ENCODE data around the gene BCAS4. TPM values are rescaled to one million over a fixed set of nuclear protein-coding genes. Genes with fewer than 3 reads are reported as not detected.

Gene BCAS4
- total RNA-seq, 1 donor from 2014 or later, result 12.9 TPM

- H3K4me3 Mint-ChIP-seq, result peak overlapping the region; percentile 67
- H3K36me3 Mint-ChIP-seq, result peaks cover 2% of the 10 kb centered on the region
- no peak for TF ChIP-seq CTCF (IDR thresholded peaks at IDR 0.05; ENCODE audit: unreplicated experiment)
- peak; percentile 57 to 76 for DNase-seq (ENCODE audit: low spot score in 2 of 2, unreplicated experiment in 2 of 2)
- H3K9me3 Mint-ChIP-seq, result no peaks in the 10 kb centered on the region
- H3K27me3 Mint-ChIP-seq (ENCODE audit: low read depth), result no peaks in the 10 kb centered on the region
- H3K27ac Mint-ChIP-seq, result peak overlapping the region; percentile 93
- peaks cover 28% of the 10 kb centered on the region for H3K4me1 Mint-ChIP-seq
Measured at GRCh38 chr20:50870561-50871161, 75.8 kb downstream of the BCAS4 start.

GRCh38 chr20:50872560-50873425, 77.9 kb downstream of the BCAS4 start:
- Mint-ChIP-seq H3K27me3 (ENCODE audit: low read depth) (no peaks in the 10 kb centered on the region), H3K4me3 (no peak overlapping the region)
- no peak for TF ChIP-seq CTCF (IDR thresholded peaks at IDR 0.05; ENCODE audit: unreplicated experiment)

GRCh38 chr20:50873585-50873984, 78.7 kb downstream of the BCAS4 start:
- H3K36me3 Mint-ChIP-seq, result peaks cover 10% of the 10 kb centered on the region
- no peak overlapping the region for H3K4me3 Mint-ChIP-seq
- H3K27ac Mint-ChIP-seq, result no peak overlapping the region
- H3K27me3 Mint-ChIP-seq (ENCODE audit: low read depth), result no peaks in the 10 kb centered on the region
- no peaks in the 10 kb centered on the region for H3K9me3 Mint-ChIP-seq
- DNase-seq (ENCODE audit: low spot score in 2 of 2, unreplicated experiment in 2 of 2), result no peak
- TF ChIP-seq CTCF (IDR thresholded peaks at IDR 0.05; ENCODE audit: unreplicated experiment), result no peak
- peaks cover 28% of the 10 kb centered on the region for H3K4me1 Mint-ChIP-seq

More at GRCh38 chr20:50872560-50873425, 77.9 kb downstream of the BCAS4 start:
- Mint-ChIP-seq H3K9me3 (no peaks in the 10 kb centered on the region), H3K27ac (peak overlapping the region; percentile 53), H3K36me3 (peaks cover 10% of the 10 kb centered on the region), H3K4me1 (peaks cover 28% of the 10 kb centered on the region)
- no peak for DNase-seq (ENCODE audit: low spot score in 2 of 2, unreplicated experiment in 2 of 2)

GRCh38 chr20:50874111-50874757, 79.4 kb downstream of the BCAS4 start:
- TF ChIP-seq CTCF (IDR thresholded peaks at IDR 0.05; ENCODE audit: unreplicated experiment), result no peak
- Mint-ChIP-seq H3K9me3 (no peaks in the 10 kb centered on the region), H3K4me3 (no peak overlapping the region), H3K4me1 (peaks cover 28% of the 10 kb centered on the region), H3K27ac (peak overlapping the region; percentile 34), H3K36me3 (peaks cover 10% of the 10 kb centered on the region), H3K27me3 (ENCODE audit: low read depth) (no peaks in the 10 kb centered on the region)
- DNase-seq (ENCODE audit: low spot score in 2 of 2, unreplicated experiment in 2 of 2), result no peak

- Mint-ChIP-seq H3K36me3 (peaks cover 14% of the 10 kb centered on the region), H3K4me1 (peaks cover 23% of the 10 kb centered on the region), H3K9me3 (no peaks in the 10 kb centered on the region), H3K4me3 (no peak overlapping the region), H3K27ac (no peak overlapping the region), H3K27me3 (ENCODE audit: low read depth) (no peaks in the 10 kb centered on the region)
- TF ChIP-seq CTCF (IDR thresholded peaks at IDR 0.05; ENCODE audit: unreplicated experiment), result no peak
- no peak for DNase-seq (ENCODE audit: low spot score in 2 of 2, unreplicated experiment in 2 of 2)
Measured at GRCh38 chr20:50874758-50875665, 80.2 kb downstream of the BCAS4 start.

Measured in mesothelial cell of epicardium (in vitro differentiated cells).